Ovary (tissue), 9 donors: ENCODE data around the gene CDK8. TPM values are rescaled to one million over a fixed set of nuclear protein-coding genes. Genes with fewer than 3 reads are reported as not detected.

Experiments
- DNase-seq, 5 donors: peaks; one replicate each; pipeline ENCODE4 v3.0.0-alpha.2; 2019 to 2020
- H3K27ac ChIP-seq, 2 donors: fragments of 200-600 bp; one replicate each; pipeline versions ENCODE4 v1.5.1 to v1.8.0; 2019 to 2022
- H3K27me3 ChIP-seq: fragments of 200-600 bp; one replicate; pipeline ENCODE4 v1.8.0; 2022
- H3K36me3 ChIP-seq: fragments of 200-600 bp; sonication (generic); one replicate; pipeline ENCODE4 v1.5.1; 2019
- H3K4me1 ChIP-seq: one replicate; pipeline ENCODE4 v1.8.1; 2013; ENCODE audit warnings: mild to moderate bottlenecking, moderate library complexity; ENCODE audit not compliant: insufficient read depth
- H3K4me3 ChIP-seq: fragments of 200-600 bp; sonication (generic); one replicate; pipeline ENCODE4 v1.5.1; 2017
- H3K9me3 ChIP-seq, 2 donors: fragments of 200-600 bp in 1 of 2; sonication (generic) in 1 of 2; one replicate each; pipeline versions ENCODE4 v1.5.1 to v1.8.1; 2013 to 2019; ENCODE audit warnings: mild to moderate bottlenecking in 1 of 2, moderate library complexity in 1 of 2
- CTCF ChIP-seq, 3 donors: fragments of 450-650 bp in 2 of 3; fragments of 200-600 bp in 1 of 3; IDR thresholded peaks; one replicate each; pipeline versions ENCODE4 v1.5.1 to v1.8.0; 2016 to 2022; ENCODE audit warnings: antibody characterized with exemption in 3 of 3, mild to moderate bottlenecking in 1 of 3
- EP300 ChIP-seq: sonication (generic); formaldehyde crosslinking; IDR thresholded peaks from one replicate; pipeline ENCODE4 v1.6.1; 2017; ENCODE audit warnings: antibody characterized with exemption
- POLR2A ChIP-seq: fragments of 450-650 bp; IDR thresholded peaks from one replicate; pipeline ENCODE4 v1.6.1; 2017; ENCODE audit warnings: antibody characterized with exemption, mild to moderate bottlenecking, moderate library complexity
- WGBS, 3 donors: extraction: QIAGEN DNeasy Blood & Tissue Kit in 1 of 3; methylation state at CpG; one replicate each; pipeline versions ENCODE4 v1.1.5 to v1.1.7; 2013 to 2017; 5-methylcytosine and 5-hydroxymethylcytosine counted together
- intact Hi-C, 4 donors: fragments of 100-400 bp; cut with DNase I; formaldehyde crosslinking; loops; one replicate each; pipeline versions ENCODE4 v1.11.0 to v1.15.1; 2022 to 2023
- polyA plus RNA-seq, 2 donors: library from polyadenylated mRNA; stranded (reverse); fragments of 200-250 nt in 1 of 2; fragments of 350-450 nt in 1 of 2; fragmentation: Illumina TruSeq in 1 of 2; extraction: RNeasy Lipid Tissue Mini Kit (QIAGEN cat#74804) in 1 of 2; gene quantifications; one replicate each; pipeline ENCODE4 v1.2.3, GENCODE V29; 2013 to 2014
- total RNA-seq, 7 donors: library from RNA; depleted of rRNA in 2 of 7; stranded (reverse); fragments of >200 nt in 2 of 7; fragmentation: NEBNext Ultra II Directional in 3 of 7; extraction: Animal tissue kit (Norgen Biotek cat#: 25700) in 3 of 7; gene quantifications; one replicate each; pipeline versions ENCODE4 v1.1.0 to v1.2.4, GENCODE V29; 2016 to 2023
- donor health status: DM: no; HTN: no; CAD: no; lungs with moderate emphysema.
- donor health status: DM: no; HTN: no; CAD: no.
- donor health status: Bipolar disorder and iron deficiency.
- donor health status: DM: yes; HTN: yes; CAD: no.
- donor health status: DM: no; HTN: no; CAD: no.
- donor health status: DM: yes; HTN: yes; CAD: no.

The CDK8 gene
- total and polyA plus RNA-seq, 9 donors: 5.2 to 11.6 (median 8.3) TPM

GRCh38 chr13:26216042-26216441, 37.9 kb upstream of the CDK8 start:
- H3K9me3 ChIP-seq: no peaks in the 10 kb centered on the region
- intact Hi-C loops: no loop called here
- DNase-seq: no peak
- WGBS, 3 donors: 91 to 92% (median 91%) methylated on average over 2 of the region's 2 CpGs
- H3K4me1 ChIP-seq: peaks cover 2% of the 10 kb centered on the region
- TF ChIP-seq CTCF (IDR thresholded peaks at IDR 0.05): no peak
- TF ChIP-seq EP300: no peak
- no peak for TF ChIP-seq POLR2A
- no peaks in the 10 kb centered on the region for H3K36me3 ChIP-seq
- H3K27me3 ChIP-seq: no peaks in the 10 kb centered on the region
- H3K27ac ChIP-seq: no peak overlapping the region
- H3K4me3 ChIP-seq: no peak overlapping the region

- H3K36me3 ChIP-seq: no peaks in the 10 kb centered on the region
- intact Hi-C loops: no loop called here
Observed at GRCh38 chr13:26219726-26220125, 34.2 kb upstream of the CDK8 start.

GRCh38 chr13:26220575-26220974, 33.4 kb upstream of the CDK8 start:
- TF ChIP-seq EP300 (no peak), POLR2A (no peak), CTCF (IDR thresholded peaks at IDR 0.05) (no peak)
- 78 to 83% (median 79%) methylated on average over 2 of the region's 2 CpGs for WGBS, 3 donors
- H3K4me3 ChIP-seq: peak overlapping the region; percentile 95
- peaks cover 2% of the 10 kb centered on the region for H3K4me1 ChIP-seq
- no peaks in the 10 kb centered on the region for H3K36me3 ChIP-seq
- intact Hi-C loops: no loop called here
- DNase-seq: no peak
- H3K9me3 ChIP-seq: no peaks in the 10 kb centered on the region
- H3K27ac ChIP-seq: no peak overlapping the region
- H3K27me3 ChIP-seq: no peaks in the 10 kb centered on the region

More at GRCh38 chr13:26219726-26220125, 34.2 kb upstream of the CDK8 start:
- H3K9me3 ChIP-seq: no peaks in the 10 kb centered on the region
- no peaks in the 10 kb centered on the region for H3K27me3 ChIP-seq
- no peak overlapping the region for H3K27ac ChIP-seq
- TF ChIP-seq POLR2A (no peak), EP300 (no peak), CTCF (IDR thresholded peaks at IDR 0.05) (no peak)
- H3K4me3 ChIP-seq: no peak overlapping the region
- DNase-seq: no peak
- peaks cover 2% of the 10 kb centered on the region for H3K4me1 ChIP-seq
- WGBS, 3 donors: 69 to 71% (median 71%) methylated on average over 1 of the region's 1 CpG

GRCh38 chr13:26221399-26221720, 32.6 kb upstream of the CDK8 start:
- intact Hi-C loops: no loop called here
- Histone ChIP-seq H3K27me3 (no peaks in the 10 kb centered on the region), H3K4me3 (peak overlapping the region; percentile 95), H3K4me1 (peaks cover 2% of the 10 kb centered on the region), H3K36me3 (no peaks in the 10 kb centered on the region), H3K9me3 (no peaks in the 10 kb centered on the region), H3K27ac (peak overlapping the region in 1 of 2 donors; percentile 89)
- no peak for TF ChIP-seq POLR2A
- no peak for TF ChIP-seq CTCF (IDR thresholded peaks at IDR 0.05)
- TF ChIP-seq EP300: no peak
- DNase-seq: no peak
- WGBS, 3 donors: 0% methylated on average over 16 of the region's 16 CpGs
